NCI-H146 treated with DMSO at 0.1 percent for 48 hours (cell line): ENCODE data around the gene ULK1.

Experiments used
- DNase-seq: peaks from one replicate; lab custom pipeline; 2025; ENCODE audit not compliant: unreplicated experiment; lab: John Stamatoyannopoulos, UW

Gene ULK1

DNA sequence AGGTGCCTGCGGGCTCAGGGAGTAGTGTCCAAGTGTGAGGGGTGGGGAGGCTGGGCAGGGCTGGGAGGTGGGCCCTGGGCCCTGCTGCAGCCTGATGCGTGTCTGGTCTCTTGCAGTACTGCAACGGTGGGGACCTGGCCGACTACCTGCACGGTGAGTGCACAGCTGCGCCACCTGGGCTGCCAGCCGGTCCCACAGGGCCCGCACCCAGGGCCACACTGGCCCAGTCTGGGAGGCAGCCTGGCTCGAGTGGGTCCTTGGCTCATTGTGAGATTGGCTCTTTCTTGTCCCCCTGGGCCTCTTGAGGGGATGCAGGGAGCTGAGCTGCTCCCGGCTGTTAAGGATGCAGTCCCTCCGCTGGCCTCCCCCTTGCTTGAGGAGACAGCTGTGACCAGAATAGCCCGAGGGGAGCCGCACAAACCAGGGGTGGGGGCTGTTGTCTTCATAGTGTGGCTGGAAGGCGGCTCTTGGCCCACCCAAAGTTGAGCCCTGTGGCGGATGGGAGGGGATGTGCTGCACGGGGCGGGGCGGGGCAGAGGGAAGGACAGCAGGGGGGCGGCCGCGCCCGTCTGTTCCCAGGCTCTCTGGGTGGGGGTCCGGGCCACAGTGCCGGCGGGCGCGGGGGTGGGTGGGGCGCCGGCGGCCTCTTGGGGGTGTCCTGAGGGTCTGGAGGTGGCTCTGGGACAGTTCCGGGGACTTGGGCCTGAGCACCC, 13.1 kb downstream of the ULK1 start:
- DNase-seq: no peak

DNA sequence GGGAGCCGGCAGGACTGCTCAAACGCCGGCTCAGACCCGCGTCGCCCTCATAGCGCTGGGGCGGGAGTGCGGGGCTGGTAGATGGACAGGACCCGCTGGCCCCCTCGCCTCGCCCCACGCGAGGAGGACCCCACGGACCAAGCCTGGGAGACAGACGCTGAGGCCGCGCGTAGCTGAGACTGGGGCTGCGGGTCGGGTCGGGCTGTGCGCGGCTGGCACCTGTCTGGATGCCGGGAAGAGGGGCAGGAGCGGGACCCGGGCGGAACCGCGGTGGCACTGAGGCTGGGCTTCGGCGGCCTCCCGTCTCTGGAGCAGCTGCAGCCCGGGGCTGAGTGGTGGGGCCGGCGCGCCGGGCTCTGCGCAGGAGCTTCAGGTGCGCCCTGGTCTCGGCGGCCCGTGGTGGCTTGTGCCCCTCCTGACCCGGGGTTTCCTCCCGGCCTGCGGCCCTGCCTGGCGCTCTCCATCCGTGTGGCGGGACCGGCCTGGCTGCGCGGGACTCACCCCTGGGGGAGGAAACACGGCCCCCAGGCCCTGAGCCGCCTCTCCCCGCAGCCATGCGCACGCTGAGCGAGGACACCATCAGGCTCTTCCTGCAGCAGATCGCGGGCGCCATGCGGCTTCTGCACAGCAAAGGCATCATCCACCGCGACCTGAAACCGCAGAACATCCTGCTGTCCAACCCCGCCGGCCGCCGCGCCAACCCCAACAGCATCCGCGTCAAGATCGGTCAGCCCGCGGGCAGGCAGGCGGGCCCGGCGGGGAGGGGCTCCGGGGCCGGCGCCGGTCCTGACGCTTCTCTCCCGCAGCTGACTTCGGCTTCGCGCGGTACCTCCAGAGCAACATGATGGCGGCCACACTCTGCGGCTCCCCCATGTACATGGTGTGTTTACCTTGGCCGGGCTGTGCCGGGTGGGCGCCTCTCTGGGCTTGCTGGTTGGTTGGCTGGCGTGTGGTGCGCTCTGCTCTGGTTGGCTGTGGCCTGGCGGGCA, 14.0 kb downstream of the ULK1 start:
- DNase-seq: no peak

DNA sequence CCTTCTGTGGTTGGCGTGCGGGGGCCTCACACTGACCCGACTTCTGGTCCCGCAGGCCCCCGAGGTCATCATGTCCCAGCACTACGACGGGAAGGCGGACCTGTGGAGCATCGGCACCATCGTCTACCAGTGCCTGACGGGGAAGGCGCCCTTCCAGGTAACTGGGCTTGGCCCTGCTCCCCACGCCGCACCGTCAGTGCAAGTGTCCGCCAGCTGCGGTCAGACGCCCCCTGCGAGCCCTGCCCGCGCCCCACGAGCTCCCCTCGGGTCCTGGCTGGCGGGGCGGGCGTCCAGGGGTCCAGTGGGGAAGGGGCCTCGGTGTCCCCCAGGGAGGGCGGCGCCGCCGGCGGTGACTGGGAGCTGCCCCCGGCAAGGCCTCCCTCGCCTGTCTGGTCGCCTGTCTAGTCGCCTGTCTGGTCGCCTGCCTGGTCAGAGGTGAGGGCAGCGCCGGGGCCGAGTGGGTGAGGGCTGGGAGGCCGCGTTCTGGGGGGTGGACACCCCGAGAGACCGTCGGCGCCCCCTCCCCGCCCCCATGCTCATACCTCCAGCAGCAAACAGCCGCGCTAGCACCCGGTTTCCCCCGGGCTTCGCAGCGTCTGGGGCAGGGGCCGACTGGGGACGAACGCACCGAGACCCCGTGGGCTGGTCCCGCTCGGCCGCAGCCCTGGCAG, 14.8 kb downstream of the ULK1 start:
- no peak for DNase-seq

- no peak for DNase-seq
Observed at GRCh38 chr12:131909752-131910219, 15.4 kb downstream of the ULK1 start.

- no peak for DNase-seq
Observed at GRCh38 chr12:131910302-131911027, 16.0 kb downstream of the ULK1 start.

DNA sequence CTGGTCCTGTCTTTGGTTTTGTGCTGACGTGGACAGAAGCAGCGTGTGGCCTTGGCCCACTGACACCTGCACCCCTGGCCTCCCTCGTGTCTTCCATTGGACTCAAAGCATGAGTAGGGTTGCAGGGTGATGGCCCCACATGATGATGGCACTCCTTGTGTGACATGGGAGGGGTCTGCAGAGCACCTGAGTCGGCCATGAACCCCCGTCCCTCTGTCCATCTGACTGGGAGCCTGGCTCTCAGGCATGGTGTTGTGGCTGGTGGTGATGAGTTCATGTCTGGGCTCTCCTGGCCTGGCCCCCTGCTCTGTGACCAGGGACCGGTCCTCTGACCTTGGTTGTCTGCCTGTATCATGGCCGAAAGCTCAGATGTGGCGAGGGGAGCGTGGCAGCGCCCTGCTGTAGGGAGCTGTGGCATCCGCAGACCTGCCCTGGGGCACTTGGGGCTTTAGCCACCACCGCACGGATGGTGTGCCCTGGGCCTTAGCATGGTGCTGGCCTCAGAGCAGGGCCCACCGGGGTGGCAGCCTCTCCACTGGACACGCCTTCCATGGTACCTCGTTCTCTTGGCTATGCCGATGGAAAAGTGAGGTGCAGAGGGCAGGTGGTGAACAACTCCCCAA, 16.7 kb downstream of the ULK1 start:
- DNase-seq: no peak

DNA sequence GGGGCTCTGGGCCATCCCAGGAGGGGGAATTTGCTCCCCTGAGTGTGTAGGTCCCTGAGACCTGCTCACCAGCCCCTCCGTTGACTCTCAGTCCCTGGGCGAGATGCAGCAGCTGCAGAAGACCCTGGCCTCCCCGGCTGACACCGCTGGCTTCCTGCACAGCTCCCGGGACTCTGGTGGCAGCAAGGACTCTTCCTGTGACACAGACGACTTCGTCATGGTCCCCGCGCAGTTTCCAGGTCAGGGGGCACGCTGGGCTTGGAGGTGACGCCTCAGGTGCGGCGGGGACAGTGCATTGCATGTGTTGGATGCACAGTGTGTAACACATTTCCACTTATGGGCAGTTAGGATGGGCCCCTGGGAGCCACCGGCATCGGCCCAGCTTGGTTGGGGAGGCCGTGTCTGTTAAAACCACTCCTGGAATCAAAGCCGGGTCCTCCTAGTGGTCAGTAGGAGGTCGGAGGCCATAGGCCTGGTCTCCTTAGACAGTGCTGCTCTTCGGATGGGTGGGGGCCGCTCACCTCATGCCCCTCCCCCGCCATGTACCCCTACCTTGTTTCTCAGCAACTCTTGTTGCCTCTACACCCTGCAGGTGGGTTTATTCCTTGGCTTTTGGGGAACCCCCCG, 17.5 kb downstream of the ULK1 start:
- DNase-seq: no peak

- DNase-seq: no peak
Observed at GRCh38 chr12:131912518-131913274, 18.3 kb downstream of the ULK1 start.

- DNase-seq: no peak
Observed at GRCh38 chr12:131913666-131914065, 19.2 kb downstream of the ULK1 start.

DNA sequence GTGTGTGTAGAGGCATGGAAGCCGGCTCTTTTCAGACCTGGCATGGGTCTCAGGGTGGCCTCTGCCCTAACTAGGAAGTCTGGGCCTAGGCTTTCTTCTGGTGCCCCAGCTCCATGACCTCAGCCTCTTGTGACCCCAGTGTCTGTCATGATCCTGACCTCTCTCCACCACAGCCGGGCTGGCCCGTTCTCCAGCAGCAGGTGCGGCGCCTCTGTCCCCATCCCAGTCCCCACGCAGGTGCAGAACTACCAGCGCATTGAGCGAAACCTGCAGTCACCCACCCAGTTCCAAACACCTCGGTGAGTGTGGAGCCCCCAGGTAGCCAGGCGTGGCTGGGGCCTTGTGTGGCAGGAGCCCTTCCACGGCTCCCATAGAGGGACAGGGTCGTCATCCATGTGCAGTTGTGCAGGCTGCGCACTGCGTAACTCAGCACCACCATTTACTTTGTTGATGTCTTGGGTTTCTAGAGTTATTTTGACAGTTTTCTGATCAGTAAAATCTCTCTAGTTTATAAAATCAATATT, 19.8 kb downstream of the ULK1 start:
- no peak for DNase-seq

GRCh38 chr12:131915000-131915689, 20.7 kb downstream of the ULK1 start:
- no peak for DNase-seq

DNA sequence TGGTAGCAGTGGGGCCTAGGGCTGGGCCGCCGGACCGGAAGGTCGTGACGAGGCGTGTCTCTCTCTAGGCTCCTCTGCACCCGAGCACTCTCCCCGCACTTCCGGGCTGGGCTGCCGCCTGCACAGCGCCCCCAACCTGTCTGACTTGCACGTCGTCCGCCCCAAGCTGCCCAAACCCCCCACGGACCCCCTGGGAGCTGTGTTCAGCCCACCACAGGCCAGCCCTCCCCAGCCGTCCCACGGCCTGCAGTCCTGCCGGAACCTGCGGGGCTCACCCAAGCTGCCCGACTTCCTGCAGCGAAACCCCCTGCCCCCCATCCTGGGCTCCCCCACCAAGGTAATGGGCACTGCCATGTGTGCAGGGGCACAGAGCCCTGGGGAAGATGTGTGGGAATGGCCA, 21.4 kb downstream of the ULK1 start:
- DNase-seq: no peak

GRCh38 chr12:131916306-131917138, 22.1 kb downstream of the ULK1 start:
- DNase-seq: no peak

- DNase-seq: no peak
Observed at GRCh38 chr12:131917139-131917710, 22.8 kb downstream of the ULK1 start.

DNA sequence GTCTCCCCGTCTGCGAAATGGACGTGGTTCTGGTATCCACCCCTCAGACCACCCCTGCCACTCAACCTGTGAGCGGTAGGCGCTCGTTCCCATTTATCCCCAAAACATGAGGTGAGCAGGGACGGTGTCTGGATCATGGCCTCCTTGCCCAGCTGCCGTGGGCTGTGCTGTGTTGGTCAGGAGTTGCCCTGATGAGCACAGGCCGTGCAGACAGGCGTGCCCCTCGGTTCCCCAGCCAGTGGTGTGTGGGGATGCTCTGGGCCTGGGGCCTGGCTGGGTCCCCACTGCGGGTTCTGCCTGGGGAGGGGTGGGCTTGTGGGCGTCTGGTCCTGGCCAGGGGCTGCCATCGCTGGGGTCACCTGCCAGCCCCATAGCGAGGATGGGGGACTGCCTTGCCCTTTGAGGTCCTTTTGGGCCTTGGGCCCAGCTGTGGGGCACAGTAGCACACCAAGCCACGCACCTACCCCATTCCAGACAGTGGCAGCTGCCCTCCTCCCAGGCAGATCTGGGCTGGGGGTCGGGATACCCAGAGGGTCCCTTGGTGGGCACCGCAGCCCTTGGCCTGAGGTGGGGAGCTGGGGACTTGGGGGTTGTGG, 23.4 kb downstream of the ULK1 start:
- DNase-seq: no peak

GRCh38 chr12:131918311-131919050, 24.1 kb downstream of the ULK1 start:
- no peak for DNase-seq
